GM12878 (cell line): ENCODE measurements around the gene MAPKAPK3.
"Not testable (repeated sequence)": the region's sequence is repeated elsewhere in the genome, so short reads cannot be mapped to it uniquely, and the experiment has no call there.

Experiments
- CREB1 ChIP-seq: IDR thresholded peaks from 2 replicates; pipeline ENCODE4 v1.6.1; 2012; ENCODE audit warnings: low read depth, mild to moderate bottlenecking, inconsistent platforms
- CTCF ChIP-seq, 3 experiments: IDR thresholded peaks in 2 of 3; conservative IDR thresholded peaks in 1 of 3; 2 replicates each; pipeline ENCODE4 v1.5.1; 2011; ENCODE audit warnings: low read depth in 3 of 3, low read length in 3 of 3, mild to moderate bottlenecking in 3 of 3, control low read depth in 2 of 3, moderate library complexity in 2 of 3, inconsistent platforms in 1 of 3, mixed read lengths in 1 of 3; ENCODE audit not compliant: control insufficient read depth in 2 of 3, insufficient read depth in 1 of 3; ENCODE audit errors: extremely low read depth in 1 of 3
- EP300 ChIP-seq, 2 experiments: fragments of 150-350 bp in 1 of 2; IDR thresholded peaks; 2 replicates each; pipeline ENCODE4 v1.6.1; 2011 to 2012; ENCODE audit warnings: low read depth in 2 of 2, low read length in 2 of 2, borderline replicate concordance in 1 of 2, improper control_type of control experiment in 1 of 2, inconsistent platforms in 1 of 2; ENCODE audit not compliant: control insufficient read depth in 1 of 2
- FOS ChIP-seq: IDR thresholded peaks from 3 replicates; pipeline ENCODE4 v1.6.1; 2011; ENCODE audit warnings: borderline replicate concordance; ENCODE audit not compliant: insufficient read length; ENCODE audit errors: extremely low read depth
- HDAC2 ChIP-seq: fragments of 200-600 bp; sonication (generic); IDR thresholded peaks from 2 replicates; pipeline ENCODE4 v1.6.1; 2017
- PBX3 ChIP-seq: IDR thresholded peaks from 2 replicates; pipeline ENCODE4 v1.6.1; 2011; ENCODE audit warnings: mild to moderate bottlenecking, low read depth, low read length, moderate library complexity; ENCODE audit not compliant: insufficient replicate concordance
- REST ChIP-seq: IDR thresholded peaks from 2 replicates; pipeline ENCODE4 v1.6.1; 2012; ENCODE audit warnings: mild to moderate bottlenecking, low read depth, low read length
- SUZ12 ChIP-seq: fragments of 200-600 bp; sonication (generic); IDR thresholded peaks from one replicate; pipeline ENCODE4 v1.6.1; 2018; ENCODE audit warnings: antibody characterized with exemption, mild to moderate bottlenecking; ENCODE audit not compliant: unreplicated experiment
- TAF1 ChIP-seq: IDR thresholded peaks from 2 replicates; pipeline ENCODE4 v1.6.1; 2011; ENCODE audit warnings: mild to moderate bottlenecking, low read depth, low read length, borderline replicate concordance
- ZBTB40 ChIP-seq: fragments of 450-650 bp; IDR thresholded peaks from 2 replicates; pipeline ENCODE4 v1.6.1; 2016; ENCODE audit warnings: mild to moderate bottlenecking, moderate library complexity, borderline replicate concordance

GRCh38 chr3:50688602-50689001 is 71.7 kb downstream of the MAPKAPK3 start:
- TF ChIP-seq CREB1; ZBTB40; EP300 (IDR thresholded peaks at IDR 0.05; ENCODE audit: borderline replicate concordance in 1 of 2, control insufficient read depth in 1 of 2, low read depth in 2 of 2, low read length in 2 of 2); PBX3; FOS; REST; HDAC2; TAF1; CTCF (IDR thresholded peaks at IDR 0.05 in 2 of 3, conservative IDR thresholded peaks at IDR 0.05 in 1 of 3; ENCODE audit: control insufficient read depth in 2 of 3, extremely low read depth in 1 of 3, insufficient read depth in 1 of 3, low read depth in 3 of 3, low read length in 3 of 3); SUZ12: not testable (repeated sequence)
